LNCaP clone FGC (cell line): ENCODE results near the gene FBXO41.

Experiments
- DNase-seq: peaks from one replicate; pipeline ENCODE4 v3.0.0-alpha.2; 2011; ENCODE audit warnings: low read depth
- H3K4me3 ChIP-seq: 2 replicates; pipeline ENCODE4 v1.5.1; 2011; ENCODE audit warnings: mild to moderate bottlenecking, low read depth, low read length, control low read depth
- CTCF ChIP-seq: IDR thresholded peaks from 2 replicates; pipeline ENCODE4 v1.5.1; 2012; ENCODE audit warnings: mild to moderate bottlenecking; ENCODE audit not compliant: control insufficient read depth, insufficient read depth; ENCODE audit errors: extremely low read depth

Gene FBXO41

GRCh38 chr2:73235315-73236028, 48.8 kb downstream of the FBXO41 start:
- no peak for DNase-seq
- no peak for TF ChIP-seq CTCF

GRCh38 chr2:73233932-73234832, 50.1 kb downstream of the FBXO41 start, which contains the start of gene CCT7:
Gene CCT7 (plus strand): TSS chr2:73234308. CDS start chr2:73234379, 71 bp downstream.
- no peak for TF ChIP-seq CTCF
- DNase-seq = no peak
- H3K4me3 ChIP-seq = peak within 1 kb of the TSS; percentile 83

More at GRCh38 chr2:73235315-73236028, 48.8 kb downstream of the FBXO41 start:
- H3K4me3 ChIP-seq = peak overlapping the region; percentile 83

- H3K4me3 ChIP-seq = peak within 1 kb of the TSS; percentile 83
- no peak for TF ChIP-seq CTCF
These were observed 50.9 kb downstream of the FBXO41 start, which contains the start of gene PRADC1 for GRCh38 chr2:73233154-73233931. Gene PRADC1 (minus strand): TSS chr2:73233239. CDS start chr2:73233160, 79 bp downstream.

GRCh38 chr2:73232403-73233153, 51.7 kb downstream of the FBXO41 start:
- no peak for DNase-seq
- no peak for TF ChIP-seq CTCF
- peak overlapping the region; percentile 83 for H3K4me3 ChIP-seq

More at GRCh38 chr2:73233154-73233931, 50.9 kb downstream of the FBXO41 start, which contains the start of gene PRADC1:
- peak; percentile 94 for DNase-seq

GRCh38 chr2:73228631-73229030, 55.6 kb downstream of the FBXO41 start:
- TF ChIP-seq CTCF = no peak
- no peak for DNase-seq
- no peak overlapping the region for H3K4me3 ChIP-seq

GRCh38 chr2:73227086-73227485, 57.2 kb downstream of the FBXO41 start:
- no peak for DNase-seq
- no peak for TF ChIP-seq CTCF
- no peak overlapping the region for H3K4me3 ChIP-seq
